Motor neuron (in vitro differentiated cells): Measurements from ENCODE around the gene IKZF3. TPM values are rescaled to one million over a fixed set of nuclear protein-coding genes. Genes with fewer than 3 reads are reported as not detected.
A peak's percentile ranks its signal among the peaks of the same experiment; 100 is the strongest.
"Not testable (repeated sequence)": the region's sequence is repeated elsewhere in the genome, so short reads cannot be mapped to it uniquely, and the experiment has no call there.

Experiments
- ATAC-seq, 8 experiments: fragments of 200-7000 bp; cut with Tn5 transposase; replicated peaks in 6 of 8; 2 replicates each; pipeline ENCODE4 v1.8.0; 2021; ENCODE audit warnings: mild to moderate bottlenecking in 8 of 8, moderate library complexity in 8 of 8
- H3K27ac ChIP-seq, 2 donors: fragments of 250-450 bp; sonication (Bioruptor Pico); 2 replicates each; pipeline ENCODE4 v1.9.0; 2021; ENCODE audit warnings: antibody characterized with exemption in 2 of 2, mild to moderate bottlenecking in 2 of 2, moderate library complexity in 1 of 2
- H3K4me1 ChIP-seq, 2 donors: fragments of 250-450 bp; sonication (Bioruptor Pico); replicated peaks in 1 of 2; 2 replicates each; pipeline ENCODE4 v1.6.1; 2021; ENCODE audit warnings: antibody characterized with exemption in 2 of 2, mild to moderate bottlenecking in 2 of 2, moderate library complexity in 1 of 2
- H3K4me3 ChIP-seq, 5 donors: fragments of 250-450 bp; sonication (Bioruptor Pico); 2 replicates each; pipeline ENCODE4 v1.9.0; 2021; ENCODE audit warnings: antibody characterized with exemption in 5 of 5, mild to moderate bottlenecking in 5 of 5, moderate library complexity in 4 of 5
- WGBS, 10 experiments: fragments of 450-650 bp; shearing (Covaris generic); methylation state at CpG; one replicate each; pipeline ENCODE4 v1.0.0; 2022; 5-methylcytosine and 5-hydroxymethylcytosine counted together
- in situ Hi-C, 9 experiments: fragments of 400-800 bp; cut with MboI; loops; one replicate each; pipeline ENCODE4 v1.15.0; 2021; ENCODE audit warnings: low sequenced_read_pairs in 9 of 9, low pct_unique_long_range_greater_than_20kb in 2 of 9; ENCODE audit not compliant: unreplicated experiment in 9 of 9
- total RNA-seq, 8 experiments: library from RNA; unstranded; fragments of 300-600 nt; gene quantifications; 2 replicates each; pipeline versions ENCODE4 v1.2.3 to v1.2.4, GENCODE V29; 2022

IKZF3 gene
- total RNA-seq, 8 experiments from 2014 or later = under 0.01 to 1.7 (median 0.19) TPM; not detected in 1

DNA sequence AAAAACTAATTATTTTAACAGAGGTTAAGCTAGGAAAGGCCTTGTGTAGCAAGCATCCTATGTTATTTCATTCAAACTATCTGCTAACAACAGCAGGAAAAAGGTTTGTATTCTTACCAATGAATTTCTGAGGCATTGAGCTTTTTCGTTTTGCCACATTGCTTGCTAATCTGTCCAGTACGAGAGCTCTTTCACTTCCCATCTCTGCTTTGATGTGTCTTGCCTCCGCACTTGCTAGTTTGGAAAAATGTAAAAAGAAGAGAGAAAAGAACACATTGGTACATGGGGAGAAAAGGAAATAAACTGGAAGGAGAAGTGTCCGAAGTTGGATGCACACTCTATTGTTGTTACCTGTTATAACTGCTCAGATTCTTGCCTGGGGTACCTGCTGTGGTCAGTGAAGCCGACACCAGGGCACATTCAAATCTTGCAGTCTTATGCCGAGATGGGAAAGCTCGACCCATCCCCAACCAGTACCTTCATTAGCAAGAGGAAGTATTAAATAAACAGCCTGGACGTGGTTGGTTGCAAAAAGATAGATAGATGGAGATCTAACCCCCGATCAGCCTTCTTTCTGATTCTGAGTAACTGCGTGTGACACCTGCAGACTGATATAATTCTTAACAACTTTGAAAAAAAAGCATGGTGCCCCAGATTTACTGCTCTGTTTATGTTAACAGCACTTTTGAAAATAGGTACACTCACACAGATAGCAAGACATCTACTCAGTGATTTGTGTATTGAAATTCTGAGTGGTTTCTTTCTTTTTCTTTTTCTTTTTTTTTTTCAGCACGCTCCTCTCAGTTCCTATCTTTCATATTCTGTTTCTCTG lies 86.4 kb downstream of the IKZF3 start:
- WGBS, 10 experiments = 19 to 72% (median 50%) methylated on average over 5 to 11 of the region's 11 CpGs
- ATAC-seq = no peak

GRCh38 chr17:39776252-39776651 lies 87.9 kb downstream of the IKZF3 start:
- in situ Hi-C loops = no loop called here
- H3K27ac ChIP-seq = no peak overlapping the region
- H3K4me1 ChIP-seq = no peaks in the 10 kb centered on the region
- no peak for ATAC-seq
- H3K4me3 ChIP-seq = no peak overlapping the region

More for the DNA sequence above, 86.4 kb downstream of the IKZF3 start:
- Histone ChIP-seq H3K4me3 (no peak overlapping the region), H3K4me1 (no peaks in the 10 kb centered on the region), H3K27ac (no peak overlapping the region)
- in situ Hi-C loops = no loop called here

GRCh38 chr17:39775031-39775430 lies 89.1 kb downstream of the IKZF3 start:
- WGBS, 10 experiments = 6 to 86% (median 69%) methylated on average over 1 to 2 of the region's 2 CpGs; no CpG with 5 or more reads in 3 of the 10 experiments

GRCh38 chr17:39774047-39774446 lies 90.1 kb downstream of the IKZF3 start:
- in situ Hi-C loops = no loop called here
- no peak overlapping the region for H3K27ac ChIP-seq
- WGBS, 10 experiments = 53 to 85% (median 67%) methylated on average over 1 to 4 of the region's 4 CpGs; no CpG with 5 or more reads in 1 of the 10 experiments
- no peak for ATAC-seq
- no peak overlapping the region for H3K4me3 ChIP-seq
- no peaks in the 10 kb centered on the region for H3K4me1 ChIP-seq

More at GRCh38 chr17:39775031-39775430, 89.1 kb downstream of the IKZF3 start:
- ATAC-seq = no peak
- H3K27ac ChIP-seq = no peak overlapping the region
- in situ Hi-C loops = no loop called here
- H3K4me1 ChIP-seq = no peaks in the 10 kb centered on the region
- H3K4me3 ChIP-seq = no peak overlapping the region

DNA sequence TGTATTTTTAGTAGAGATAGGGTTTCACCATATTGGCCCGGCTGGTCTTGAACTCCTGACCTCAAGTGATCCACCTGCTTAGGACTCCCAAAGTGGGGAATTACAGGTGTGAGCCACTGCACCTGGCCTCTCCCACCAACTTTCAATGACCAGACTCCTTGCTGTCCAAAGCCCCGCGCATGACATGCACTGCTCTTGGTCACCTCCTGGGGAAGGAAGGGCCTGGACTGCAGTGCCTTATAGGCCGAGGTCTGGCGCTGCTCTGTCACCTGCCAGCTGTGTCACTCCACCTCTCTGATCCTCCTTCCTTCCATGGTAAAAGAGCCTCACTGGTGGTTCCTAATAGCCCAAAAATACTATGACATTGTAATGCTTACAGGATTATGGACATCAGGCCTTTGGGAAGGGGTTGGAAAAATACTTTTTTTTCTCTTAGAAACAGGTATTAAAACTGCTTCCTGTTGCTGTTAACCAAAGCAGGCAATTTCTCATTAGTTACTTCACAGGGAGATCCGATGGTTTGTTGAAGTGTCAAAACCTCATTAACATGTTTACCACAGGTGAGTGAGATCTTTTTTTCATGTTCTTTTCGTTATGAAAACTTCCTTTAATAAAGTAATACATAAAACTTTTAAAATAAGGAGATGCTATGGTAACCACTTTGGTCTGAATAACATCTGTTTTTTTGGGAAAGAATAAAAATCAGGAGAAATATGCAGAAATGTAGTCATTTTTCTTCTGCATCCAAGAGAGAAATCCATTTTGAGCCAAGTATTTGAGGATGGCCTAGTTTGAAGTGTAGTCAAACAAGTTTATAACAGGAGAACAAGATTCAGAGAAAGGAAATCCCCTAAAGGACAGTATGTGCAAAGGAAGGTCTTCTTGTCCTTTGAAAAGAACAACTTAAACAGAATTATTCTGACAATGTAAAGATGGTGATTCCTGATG lies 90.9 kb downstream of the IKZF3 start:
- H3K27ac ChIP-seq = no peak overlapping the region
- in situ Hi-C loops = no loop called here
- no peaks in the 10 kb centered on the region for H3K4me1 ChIP-seq
- H3K4me3 ChIP-seq = no peak overlapping the region
- WGBS, 10 experiments = 20 to 96% (median 56%) methylated on average over 1 to 6 of the region's 7 CpGs
- no peak for ATAC-seq

- H3K4me3 ChIP-seq = no peak overlapping the region
- H3K27ac ChIP-seq = no peak overlapping the region
- no peaks in the 10 kb centered on the region for H3K4me1 ChIP-seq
- no peak for ATAC-seq
- in situ Hi-C loops = no loop called here
Measured at GRCh38 chr17:39772415-39772814, 91.7 kb downstream of the IKZF3 start.

- H3K4me1 ChIP-seq = no peaks in the 10 kb centered on the region
- 8 to 73% (median 65%) methylated on average over 2 to 8 of the region's 8 CpGs; no CpG with 5 or more reads in 2 of the 10 experiments for WGBS, 10 experiments
- no peak overlapping the region for H3K4me3 ChIP-seq
- H3K27ac ChIP-seq = no peak overlapping the region
- in situ Hi-C loops = no loop called here
- peak in 2 of 8 experiments; percentile 28 to 84 for ATAC-seq
Measured at GRCh38 chr17:39769974-39770587, 94.0 kb downstream of the IKZF3 start.

GRCh38 chr17:39767147-39767546 lies 97.0 kb downstream of the IKZF3 start:
- in situ Hi-C loops = no loop called here
- Histone ChIP-seq H3K4me3 (no peak overlapping the region), H3K27ac (no peak overlapping the region), H3K4me1 (no peaks in the 10 kb centered on the region)
- ATAC-seq = no peak
- WGBS, 10 experiments = 27 to 80% (median 33%) methylated on average over 1 to 3 of the region's 3 CpGs; no CpG with 5 or more reads in 3 of the 10 experiments

DNA sequence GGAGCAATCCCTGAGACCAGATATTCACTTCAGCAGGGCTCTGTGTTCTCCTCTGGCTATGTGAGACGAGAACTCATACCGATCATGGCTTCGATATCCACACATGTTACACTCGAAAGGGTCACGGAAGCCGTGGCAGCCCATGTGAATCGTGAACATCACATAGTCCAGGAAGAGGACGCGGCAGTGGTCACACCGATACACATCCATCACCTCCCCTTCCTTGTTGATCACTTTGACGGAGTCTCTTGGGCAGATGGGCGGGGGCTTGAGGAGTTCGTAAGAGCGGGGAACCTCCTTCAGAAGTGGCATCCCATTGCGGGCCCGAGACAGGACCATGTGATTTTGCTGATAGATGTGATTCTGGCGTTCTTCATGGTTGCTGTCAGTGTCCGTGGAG lies 98.3 kb downstream of the IKZF3 start:
- in situ Hi-C loops = no loop called here
- ATAC-seq = no peak
- H3K4me3 ChIP-seq = no peak overlapping the region
- no peak overlapping the region for H3K27ac ChIP-seq
- WGBS, 10 experiments = 73 to 100% (median 90%) methylated on average over 1 to 6 of the region's 18 CpGs; no CpG with 5 or more reads in 3 of the 10 experiments
- no peaks in the 10 kb centered on the region for H3K4me1 ChIP-seq

GRCh38 chr17:39765175-39765574 lies 98.9 kb downstream of the IKZF3 start:
- 33 to 100% (median 60%) methylated on average over 1 to 3 of the region's 3 CpGs; no CpG with 5 or more reads in 1 of the 10 experiments for WGBS, 10 experiments
- Histone ChIP-seq H3K27ac (no peak overlapping the region), H3K4me3 (no peak overlapping the region), H3K4me1 (no peaks in the 10 kb centered on the region)
- in situ Hi-C loops = no loop called here
- ATAC-seq = peak in 1 of 8 experiments; percentile 34

DNA sequence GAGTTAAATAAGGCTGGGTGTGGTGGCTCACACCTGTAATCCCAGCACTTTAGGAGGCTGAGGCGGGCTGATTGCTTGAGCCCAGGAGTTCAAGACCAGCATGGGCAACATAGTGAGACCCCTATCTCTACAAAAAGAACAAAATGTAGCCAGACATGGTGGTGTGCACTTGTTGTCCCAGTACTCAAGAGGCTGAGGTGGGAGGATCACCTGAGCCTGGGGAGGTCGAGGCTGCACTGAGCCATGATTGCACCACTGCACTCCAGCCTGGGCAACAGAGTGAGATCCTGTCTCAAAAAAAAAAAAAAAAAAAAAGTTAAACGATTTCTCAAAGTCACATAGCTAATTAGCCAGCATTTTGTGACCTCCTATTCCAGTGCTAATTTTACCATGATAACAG lies 99.9 kb downstream of the IKZF3 start:
- ATAC-seq, in situ Hi-C loops: not testable (repeated sequence)

GRCh38 chr17:39763051-39763820 lies 100.9 kb downstream of the IKZF3 start:
- WGBS, 10 experiments = 0 to 95% (median 65%) methylated on average over 2 to 5 of the region's 5 CpGs; no CpG with 5 or more reads in 1 of the 10 experiments
- Histone ChIP-seq H3K4me3 (no peak overlapping the region), H3K4me1 (no peaks in the 10 kb centered on the region), H3K27ac (no peak overlapping the region)
- in situ Hi-C loops = no loop called here
- ATAC-seq = peak in 1 of 8 experiments; percentile 69

More for the DNA sequence above, 99.9 kb downstream of the IKZF3 start:
- H3K4me3 ChIP-seq, H3K4me1 ChIP-seq, H3K27ac ChIP-seq: not testable (repeated sequence)
- WGBS, 10 experiments = 0 to 88% (median 53%) methylated on average over 1 to 3 of the region's 3 CpGs; no CpG with 5 or more reads in 1 of the 10 experiments
